ENCODE data around the gene S1PR4.

Gene S1PR4

DNA sequence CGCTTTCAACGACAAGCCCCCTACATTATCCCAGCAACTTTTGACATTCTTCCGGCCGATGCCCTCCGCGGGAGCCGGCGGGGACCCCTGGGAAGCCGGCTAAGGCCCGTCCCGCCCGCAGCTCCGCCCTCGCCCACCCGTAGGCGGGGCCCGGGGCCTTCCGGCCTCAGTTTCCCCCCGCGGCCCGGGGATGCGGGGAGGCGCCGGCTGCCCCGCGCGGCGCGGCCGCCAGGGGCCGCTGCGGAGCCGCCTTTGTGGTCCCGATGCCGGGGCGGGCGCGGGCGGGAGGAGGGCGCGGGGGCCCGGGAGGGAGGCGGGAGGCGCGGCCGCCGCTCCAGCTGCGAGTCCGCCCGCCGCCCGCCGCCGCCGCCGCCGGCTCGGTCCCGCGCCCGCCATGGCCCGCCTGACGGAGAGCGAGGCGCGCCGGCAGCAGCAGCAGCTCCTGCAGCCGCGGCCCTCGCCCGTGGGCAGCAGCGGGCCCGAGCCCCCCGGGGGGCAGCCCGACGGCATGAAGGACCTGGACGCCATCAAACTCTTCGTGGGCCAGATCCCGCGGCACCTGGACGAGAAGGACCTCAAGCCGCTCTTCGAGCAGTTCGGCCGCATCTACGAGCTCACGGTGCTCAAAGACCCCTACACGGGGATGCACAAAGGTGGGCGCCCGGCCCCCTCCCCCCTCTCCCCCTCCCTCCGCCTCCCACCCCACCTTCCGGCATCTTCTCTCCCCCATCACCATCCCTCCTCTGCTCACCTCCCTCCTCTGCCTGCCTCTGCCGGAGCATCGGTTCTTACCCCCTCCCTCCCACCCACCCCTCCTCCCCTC lies 46.0 kb downstream of the S1PR4 start, which contains the start of gene CELF5:
CELF5 (plus strand) TSS at position 316 of the 823 bp plus-strand sequence; CDS start at position 395, 79 bp downstream.
- DNase-seq: peak in 1 of 2 experiments; percentile 66

DNA sequence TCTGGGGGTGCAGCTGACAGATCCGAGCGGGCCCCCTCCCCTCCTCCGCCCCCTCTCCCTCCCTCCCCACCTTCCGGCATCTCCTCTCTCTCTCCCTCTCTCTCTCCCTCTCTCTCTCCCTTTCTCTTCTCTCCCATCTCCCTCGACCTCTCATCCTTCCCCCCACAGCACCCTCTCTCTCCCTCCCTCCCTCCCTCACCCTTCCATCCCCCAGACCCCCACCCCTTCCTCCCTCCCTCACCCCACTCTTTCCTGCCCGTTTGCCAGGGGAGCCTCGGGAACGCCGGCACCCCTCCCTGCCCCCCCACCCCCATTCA lies 46.6 kb downstream of the S1PR4 start:
- no peak for DNase-seq

DNA sequence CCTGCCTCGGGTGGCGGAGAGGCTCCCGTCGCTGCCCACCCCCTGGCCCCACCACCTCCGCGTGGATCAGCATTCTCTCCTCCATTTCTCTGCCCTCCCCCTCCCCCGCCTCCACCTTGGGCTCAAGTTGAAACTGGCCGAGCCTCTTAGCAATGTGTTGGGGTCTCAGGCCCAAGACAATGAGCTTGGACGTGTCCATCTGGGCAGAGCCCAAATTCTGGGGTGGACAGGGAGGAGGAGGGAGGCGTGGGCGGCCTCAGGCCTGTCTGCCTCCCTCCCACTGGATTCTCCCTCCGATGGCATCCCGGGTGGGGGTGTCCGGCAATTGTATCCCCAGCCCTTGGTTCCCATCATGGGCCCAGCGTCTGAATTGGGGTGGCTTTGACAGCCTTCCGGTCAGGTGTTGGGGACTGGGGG lies 47.1 kb downstream of the S1PR4 start:
- no peak for DNase-seq

DNA sequence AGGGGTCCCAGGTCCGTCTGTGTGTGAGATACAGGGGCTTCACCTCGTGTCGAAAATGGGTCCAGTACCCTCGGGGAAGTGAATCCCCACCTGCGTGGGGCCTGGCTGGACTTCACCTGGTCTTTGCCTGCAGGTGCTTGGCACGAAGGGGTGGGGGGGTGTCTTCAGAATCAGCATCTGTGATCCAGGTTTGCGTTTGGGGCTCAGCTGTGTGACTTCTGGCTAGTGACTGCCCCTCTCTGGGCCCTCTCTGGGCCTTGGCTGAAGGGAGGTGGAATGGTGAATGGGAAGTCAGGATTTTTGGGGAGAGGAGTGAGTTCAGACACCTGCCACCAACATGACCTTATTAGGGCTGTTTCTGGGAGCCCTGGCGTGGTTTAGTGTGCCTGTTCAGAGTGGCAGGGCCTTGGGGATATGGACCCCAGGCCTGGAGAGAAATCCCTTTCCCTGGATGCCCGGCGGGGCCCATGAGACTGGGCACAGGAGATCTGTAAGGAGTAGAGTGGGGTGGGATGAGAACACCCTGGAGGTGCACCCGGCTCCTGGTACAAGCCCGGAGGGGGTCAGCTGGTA lies 48.6 kb downstream of the S1PR4 start:
- DNase-seq: no peak

DNA sequence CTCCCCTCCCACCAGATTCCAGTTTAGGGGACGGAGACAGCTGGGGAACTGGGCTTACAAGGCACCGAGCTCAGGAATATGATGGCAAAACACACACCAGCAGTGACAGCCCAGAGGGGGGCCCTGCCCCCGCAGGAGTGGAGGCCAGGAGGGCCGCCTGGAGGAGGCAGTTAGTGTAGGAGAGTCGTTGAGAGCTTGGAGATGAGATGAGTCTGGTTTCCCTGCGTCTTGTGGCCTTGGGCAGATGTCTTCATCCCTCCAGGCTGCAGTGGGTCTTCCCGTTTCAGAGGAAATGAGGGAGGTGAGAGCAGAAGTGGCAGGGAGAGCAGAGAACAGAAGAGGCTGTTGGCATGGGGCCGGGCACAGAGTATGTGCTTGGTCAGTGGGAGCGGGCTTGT lies 50.8 kb downstream of the S1PR4 start:
- DNase-seq: no peak
